ENCODE results near the gene BANF2. TPM values are rescaled to one million over a fixed set of nuclear protein-coding genes. Genes with fewer than 3 reads are reported as not detected.

BANF2 gene
- total RNA-seq, 6 experiments from 2014 or later = not detected

DNA sequence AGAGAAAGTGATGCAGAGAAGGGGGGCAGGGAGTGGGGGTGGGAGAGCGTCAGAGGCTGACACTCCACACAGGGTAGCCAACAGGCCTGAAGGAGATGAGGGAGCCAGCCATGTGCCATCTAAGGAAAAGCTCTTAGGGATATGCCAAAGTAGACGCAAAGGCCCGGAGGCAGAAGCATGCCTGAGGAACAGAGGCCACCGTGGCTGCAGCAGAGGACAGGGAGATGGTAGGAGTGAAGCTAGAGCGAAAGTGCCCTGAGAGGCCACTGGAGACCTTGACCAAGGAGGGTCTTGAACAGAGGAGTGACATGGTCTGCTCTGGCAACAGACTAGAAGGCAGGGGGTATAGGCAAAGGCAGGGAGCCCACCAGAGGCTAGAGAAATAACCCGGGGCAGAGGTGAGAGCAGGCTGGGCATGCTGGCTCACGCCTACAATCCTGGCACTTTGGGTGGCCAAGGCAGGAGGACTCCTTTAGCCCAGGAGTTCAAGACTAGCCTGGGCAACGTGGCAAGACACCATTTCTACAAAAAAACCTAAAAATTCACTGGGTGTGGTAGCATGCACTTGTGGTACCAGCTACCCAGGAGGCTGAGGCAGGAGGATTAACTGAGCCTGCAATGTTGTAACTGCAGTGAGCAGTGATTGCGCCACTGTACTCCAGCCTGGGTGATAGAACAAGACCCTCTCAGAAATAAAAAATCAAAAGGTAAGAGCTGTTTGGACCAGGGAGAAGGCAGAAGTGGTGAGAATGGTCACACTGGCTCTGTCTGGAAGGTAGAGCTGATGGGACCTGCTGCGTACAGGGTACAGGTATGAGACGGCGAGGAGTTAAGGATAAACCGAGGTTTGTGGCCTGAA lies 24.0 kb upstream of the BANF2 start:
- H3K27ac ChIP-seq = peak overlapping the region in 1 of 3 donors; percentile 34
- no peak overlapping the region for H3K4me3 ChIP-seq

DNA sequence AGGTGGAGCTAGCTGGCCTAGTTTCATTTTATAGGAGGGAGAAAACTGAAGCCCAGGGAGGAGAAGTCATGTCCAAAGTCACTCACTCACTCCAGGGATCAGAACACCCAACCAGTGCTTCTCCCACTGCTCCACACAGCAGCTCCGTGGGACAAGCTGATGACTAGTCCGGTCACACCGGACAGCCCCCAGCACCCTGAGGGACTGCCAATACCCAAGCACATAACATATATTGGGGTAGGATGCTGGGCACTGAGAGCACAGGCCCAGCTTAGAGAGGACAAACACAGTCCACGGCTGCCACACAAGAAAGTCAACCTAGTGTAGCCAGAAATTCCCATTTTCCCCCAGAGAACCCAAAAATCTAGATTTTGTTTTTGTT lies 23.4 kb upstream of the BANF2 start:
- H3K4me3 ChIP-seq = no peak overlapping the region
- TF ChIP-seq POLR2A (IDR thresholded peaks at IDR 0.05) = no peak
- TF ChIP-seq CTCF (IDR thresholded peaks at IDR 0.05) = no peak
- WGBS (ENCODE audit: insufficient coverage, low coverage, low lambda C conversion rate, missing lambda C conversion rate) = 80% methylated on average over 1 of the region's 4 CpGs
- H3K27me3 ChIP-seq = no peaks in the 10 kb centered on the region
- peaks cover 0 to 12% (median under 1%) of the 10 kb centered on the region in 4 donors for H3K36me3 ChIP-seq
- H3K9me3 ChIP-seq = no peaks in the 10 kb centered on the region
- intact Hi-C loops (cut with DNase I) = no loop called here
- peaks cover 0 to 56% (median 24%) of the 10 kb centered on the region in 4 donors for H3K4me1 ChIP-seq
- peak overlapping the region in 1 of 3 donors; percentile 34 for H3K27ac ChIP-seq
- no peak for ATAC-seq
- DNase-seq = peak in 1 of 3 donors; percentile 37

More for the DNA sequence above, 24.0 kb upstream of the BANF2 start:
- ATAC-seq (no peak), DNase-seq (peak in 1 of 3 donors; percentile 37)
- no peak for TF ChIP-seq POLR2A (IDR thresholded peaks at IDR 0.05)
- no peak for TF ChIP-seq CTCF (IDR thresholded peaks at IDR 0.05)
- H3K27me3 ChIP-seq = no peaks in the 10 kb centered on the region
- H3K4me1 ChIP-seq = peaks cover 0 to 60% (median 24%) of the 10 kb centered on the region in 4 donors
- intact Hi-C loops (cut with DNase I) = no loop called here
- H3K36me3 ChIP-seq = peaks cover 0 to 12% (median under 1%) of the 10 kb centered on the region in 4 donors
- no peaks in the 10 kb centered on the region for H3K9me3 ChIP-seq
- 86% methylated on average over 10 of the region's 13 CpGs for WGBS (ENCODE audit: insufficient coverage, low coverage, low lambda C conversion rate, missing lambda C conversion rate)

GRCh38 chr20:17676942-17677341 lies 22.8 kb upstream of the BANF2 start:
- H3K4me1 ChIP-seq = peaks cover 0 to 54% (median 24%) of the 10 kb centered on the region in 4 donors
- WGBS (ENCODE audit: insufficient coverage, low coverage, low lambda C conversion rate, missing lambda C conversion rate) = no CpG with 5 or more reads among the region's 2 CpGs
- peak overlapping the region in 1 of 3 donors; percentile 34 for H3K27ac ChIP-seq
- H3K9me3 ChIP-seq = no peaks in the 10 kb centered on the region
- no peak for ATAC-seq
- intact Hi-C loops (cut with DNase I) = no loop called here
- peaks cover 0 to 12% (median under 1%) of the 10 kb centered on the region in 4 donors for H3K36me3 ChIP-seq
- H3K4me3 ChIP-seq = no peak overlapping the region
- DNase-seq = peak in 1 of 3 donors; percentile 12
- no peaks in the 10 kb centered on the region for H3K27me3 ChIP-seq
- TF ChIP-seq CTCF (IDR thresholded peaks at IDR 0.05) (no peak), POLR2A (IDR thresholded peaks at IDR 0.05) (no peak)

- peaks cover 0 to 12% (median 0%) of the 10 kb centered on the region in 4 donors for H3K36me3 ChIP-seq
- no peaks in the 10 kb centered on the region for H3K27me3 ChIP-seq
- peak overlapping the region in 2 of 3 donors; percentile 7 to 39 for H3K27ac ChIP-seq
- intact Hi-C loops (cut with DNase I) = no loop called here
- DNase-seq (peak in 1 of 3 donors; percentile 0), ATAC-seq (no peak)
- H3K9me3 ChIP-seq = no peaks in the 10 kb centered on the region
- H3K4me1 ChIP-seq = peaks cover 0 to 61% (median 28%) of the 10 kb centered on the region in 4 donors
- H3K4me3 ChIP-seq = no peak overlapping the region
- 83% methylated on average over 2 of the region's 2 CpGs for WGBS (ENCODE audit: insufficient coverage, low coverage, low lambda C conversion rate, missing lambda C conversion rate)
- TF ChIP-seq POLR2A (IDR thresholded peaks at IDR 0.05) (no peak), CTCF (IDR thresholded peaks at IDR 0.05) (no peak)
Observed at GRCh38 chr20:17678295-17678694, 21.5 kb upstream of the BANF2 start.
